ENCODE measurements around the gene COL26A1.

DNA sequence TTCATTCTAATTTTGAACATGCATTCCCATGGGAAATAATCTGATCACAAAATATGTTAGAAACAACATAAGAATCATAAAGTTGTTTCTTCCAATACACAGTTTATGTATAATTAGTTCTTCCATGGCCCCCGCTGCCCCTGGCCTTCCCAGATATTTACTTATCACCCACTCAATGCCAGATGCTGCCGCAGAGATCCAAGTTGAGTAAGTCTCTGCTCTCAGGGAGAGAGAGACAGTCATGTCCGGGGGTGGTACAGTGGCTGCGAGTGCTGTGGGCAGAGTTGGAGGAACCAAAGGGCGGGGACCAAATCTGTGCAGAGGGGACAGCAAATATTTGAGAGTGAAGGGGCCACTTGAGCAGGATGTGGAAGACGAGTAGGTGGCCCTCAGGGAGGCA is 37.1 kb downstream of the COL26A1 start:
- TF ChIP-seq CTCF (conservative IDR thresholded peaks at IDR 0.05; ENCODE audit: low read length) (no peak), EZH2phosphoT487 (IDR thresholded peaks at IDR 0.05; ENCODE audit: borderline replicate concordance, low read depth, low read length) (no peak)

Data from OCI-LY7 (cell line).